Neural cell (in vitro differentiated cells): ENCODE data around the gene FOLR3. TPM values are rescaled to one million over a fixed set of nuclear protein-coding genes. Genes with fewer than 3 reads are reported as not detected.

Experiments used
- H2AFZ ChIP-seq: fragments of 200-600, 300-800 bp; sonication (generic), shearing (Covaris generic); 2 replicates; pipeline ENCODE4 v1.6.0; 2014; ENCODE audit warnings: low read depth, mild to moderate bottlenecking, antibody characterized with exemption, low read length, moderate library complexity
- H3F3A ChIP-seq: fragments of 200-600 bp; shearing (Covaris generic); 2 replicates; pipeline ENCODE4 v1.6.1; 2016; ENCODE audit warnings: mild to moderate bottlenecking, moderate library complexity, mixed read lengths, antibody characterized with exemption, low read length; ENCODE audit not compliant: insufficient read depth, poor library complexity, severe bottlenecking
- H3K27ac ChIP-seq: fragments of 200-600, 300-800 bp; sonication (generic), shearing (Covaris generic); 2 replicates; pipeline ENCODE4 v1.5.1; 2014; ENCODE audit warnings: mild to moderate bottlenecking, low read length, moderate library complexity
- H3K27me3 ChIP-seq: fragments of 300-800, 200-600 bp; sonication (generic), shearing (Covaris generic); 2 replicates; pipeline ENCODE4 v1.6.0; 2014; ENCODE audit warnings: mild to moderate bottlenecking, low read depth, low read length, moderate library complexity; ENCODE audit not compliant: insufficient read depth
- H3K36me3 ChIP-seq: fragments of 300-800, 200-600 bp; sonication (generic), shearing (Covaris generic); 2 replicates; pipeline ENCODE4 v1.5.1; 2014; ENCODE audit warnings: mild to moderate bottlenecking, antibody characterized with exemption, low read length, moderate library complexity; ENCODE audit not compliant: insufficient read depth
- H3K4me2 ChIP-seq: fragments of 300-800, 200-600 bp; sonication (generic), shearing (Covaris generic); 2 replicates; pipeline ENCODE4 v1.6.0; 2014; ENCODE audit warnings: mild to moderate bottlenecking, low read length
- H3K4me3 ChIP-seq: fragments of 300-800, 200-600 bp; sonication (generic), shearing (Covaris generic); 2 replicates; pipeline ENCODE4 v1.5.1; 2014; ENCODE audit warnings: mild to moderate bottlenecking, low read length, moderate library complexity
- H3K79me2 ChIP-seq: fragments of 200-600 bp; shearing (Covaris generic); replicated peaks from 2 replicates; pipeline ENCODE4 v1.6.0; 2014; ENCODE audit warnings: mild to moderate bottlenecking, low read length, moderate library complexity; ENCODE audit not compliant: insufficient read depth
- H3K9ac ChIP-seq: fragments of 300-800, 200-600 bp; sonication (generic), shearing (Covaris generic); 2 replicates; pipeline ENCODE4 v1.6.1; 2016; ENCODE audit warnings: mild to moderate bottlenecking, low read length, mixed read lengths
- H3K9me2 ChIP-seq: fragments of 200-600 bp; shearing (Covaris generic); 2 replicates; pipeline ENCODE4 v1.6.1; 2016; ENCODE audit warnings: mild to moderate bottlenecking, low read length, mixed read lengths; ENCODE audit not compliant: insufficient read depth
- H3K9me3 ChIP-seq: fragments of 200-600, 300-800 bp; sonication (generic), shearing (Covaris generic); 2 replicates; pipeline ENCODE4 v1.6.1; 2016; ENCODE audit warnings: mild to moderate bottlenecking, mixed run types, low read length, moderate library complexity, mixed read lengths
- H4K20me1 ChIP-seq: fragments of 200-600 bp; shearing (Covaris generic); 2 replicates; pipeline ENCODE4 v1.6.1; 2016; ENCODE audit warnings: mild to moderate bottlenecking, mixed run types; ENCODE audit not compliant: insufficient read depth
- EP300 ChIP-seq: fragments of 450-650 bp; conservative IDR thresholded peaks from 2 replicates; pipeline ENCODE4 v1.6.1; 2014; ENCODE audit warnings: antibody characterized with exemption, mild to moderate bottlenecking, moderate library complexity; ENCODE audit not compliant: poor library complexity, severe bottlenecking
- EZH2 ChIP-seq: fragments of 200-600, 300-800 bp; shearing (Covaris generic), sonication (generic); IDR thresholded peaks from 2 replicates; pipeline ENCODE4 v1.6.1; 2014; ENCODE audit warnings: antibody characterized with exemption, low read length, borderline replicate concordance, mild to moderate bottlenecking; ENCODE audit not compliant: insufficient read depth, poor library complexity, severe bottlenecking
- MXI1 ChIP-seq: fragments of 450-650 bp; conservative IDR thresholded peaks from 2 replicates; pipeline ENCODE4 v1.6.1; 2014; ENCODE audit warnings: antibody characterized with exemption, mild to moderate bottlenecking; ENCODE audit not compliant: poor library complexity, severe bottlenecking
- POLR2AphosphoS5 ChIP-seq: IDR thresholded peaks from 2 replicates; pipeline ENCODE4 v1.6.1; 2012
- RAD21 ChIP-seq: fragments of 450-650 bp; conservative IDR thresholded peaks from 2 replicates; pipeline ENCODE4 v1.6.1; 2014; ENCODE audit warnings: antibody characterized with exemption, mild to moderate bottlenecking, moderate library complexity
- SMC3 ChIP-seq: fragments of 450-650 bp; conservative IDR thresholded peaks from 2 replicates; pipeline ENCODE4 v1.6.1; 2014; ENCODE audit warnings: antibody characterized with exemption, mild to moderate bottlenecking, moderate library complexity; ENCODE audit not compliant: poor library complexity
- TAF1 ChIP-seq: IDR thresholded peaks from 2 replicates; pipeline ENCODE4 v1.6.1; 2012; ENCODE audit warnings: low read depth
- polyA plus RNA-seq: library from polyadenylated mRNA; depleted of rRNA; stranded (reverse); fragments of >200 nt; gene quantifications from 2 replicates; pipeline ENCODE4 v1.2.3, GENCODE V29; 2014
- TF ChIP-seq, protein P1 (sequence below): IDR thresholded peaks from 2 replicates; pipeline ENCODE4 v1.6.1; 2012; ENCODE audit warnings: borderline replicate concordance
- TF ChIP-seq, protein P2 (sequence below): fragments of 450-650 bp; IDR thresholded peaks from 2 replicates; pipeline ENCODE4 v1.5.1; 2014; ENCODE audit warnings: antibody characterized with exemption, mild to moderate bottlenecking, moderate library complexity; ENCODE audit not compliant: poor library complexity, severe bottlenecking

The FOLR3 gene
- polyA plus RNA-seq, 1 donor from 2014 or later: not detected

DNA sequence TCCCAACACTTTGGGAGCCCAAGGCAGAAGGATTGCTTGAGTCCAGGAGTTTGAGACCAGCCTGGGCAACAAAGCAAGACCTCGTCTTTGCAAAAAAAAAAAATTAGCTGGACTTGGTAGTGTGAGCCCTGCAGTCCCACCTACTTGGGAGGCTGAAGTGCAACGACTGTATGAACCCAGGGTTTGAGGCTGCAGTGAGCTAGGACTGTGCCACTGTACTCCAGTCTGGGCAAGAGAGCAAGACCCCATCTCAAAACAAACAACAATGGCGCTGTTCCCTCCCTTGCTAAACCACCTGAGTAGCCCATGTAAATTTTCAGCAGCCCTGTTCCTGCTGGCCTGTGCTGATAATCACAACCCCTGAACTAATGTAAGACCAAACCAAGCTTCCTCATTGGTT is 35.5 kb upstream of the FOLR3 start:
- no peak overlapping the region for H3K4me3 ChIP-seq
- H3K9me3 ChIP-seq: no peaks in the 10 kb centered on the region
- H2AFZ ChIP-seq: no peak overlapping the region
- H3K4me2 ChIP-seq: no peak overlapping the region
- TF ChIP-seq, protein P1, sequence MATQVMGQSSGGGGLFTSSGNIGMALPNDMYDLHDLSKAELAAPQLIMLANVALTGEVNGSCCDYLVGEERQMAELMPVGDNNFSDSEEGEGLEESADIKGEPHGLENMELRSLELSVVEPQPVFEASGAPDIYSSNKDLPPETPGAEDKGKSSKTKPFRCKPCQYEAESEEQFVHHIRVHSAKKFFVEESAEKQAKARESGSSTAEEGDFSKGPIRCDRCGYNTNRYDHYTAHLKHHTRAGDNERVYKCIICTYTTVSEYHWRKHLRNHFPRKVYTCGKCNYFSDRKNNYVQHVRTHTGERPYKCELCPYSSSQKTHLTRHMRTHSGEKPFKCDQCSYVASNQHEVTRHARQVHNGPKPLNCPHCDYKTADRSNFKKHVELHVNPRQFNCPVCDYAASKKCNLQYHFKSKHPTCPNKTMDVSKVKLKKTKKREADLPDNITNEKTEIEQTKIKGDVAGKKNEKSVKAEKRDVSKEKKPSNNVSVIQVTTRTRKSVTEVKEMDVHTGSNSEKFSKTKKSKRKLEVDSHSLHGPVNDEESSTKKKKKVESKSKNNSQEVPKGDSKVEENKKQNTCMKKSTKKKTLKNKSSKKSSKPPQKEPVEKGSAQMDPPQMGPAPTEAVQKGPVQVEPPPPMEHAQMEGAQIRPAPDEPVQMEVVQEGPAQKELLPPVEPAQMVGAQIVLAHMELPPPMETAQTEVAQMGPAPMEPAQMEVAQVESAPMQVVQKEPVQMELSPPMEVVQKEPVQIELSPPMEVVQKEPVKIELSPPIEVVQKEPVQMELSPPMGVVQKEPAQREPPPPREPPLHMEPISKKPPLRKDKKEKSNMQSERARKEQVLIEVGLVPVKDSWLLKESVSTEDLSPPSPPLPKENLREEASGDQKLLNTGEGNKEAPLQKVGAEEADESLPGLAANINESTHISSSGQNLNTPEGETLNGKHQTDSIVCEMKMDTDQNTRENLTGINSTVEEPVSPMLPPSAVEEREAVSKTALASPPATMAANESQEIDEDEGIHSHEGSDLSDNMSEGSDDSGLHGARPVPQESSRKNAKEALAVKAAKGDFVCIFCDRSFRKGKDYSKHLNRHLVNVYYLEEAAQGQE: no peak
- TF ChIP-seq, protein P2, sequence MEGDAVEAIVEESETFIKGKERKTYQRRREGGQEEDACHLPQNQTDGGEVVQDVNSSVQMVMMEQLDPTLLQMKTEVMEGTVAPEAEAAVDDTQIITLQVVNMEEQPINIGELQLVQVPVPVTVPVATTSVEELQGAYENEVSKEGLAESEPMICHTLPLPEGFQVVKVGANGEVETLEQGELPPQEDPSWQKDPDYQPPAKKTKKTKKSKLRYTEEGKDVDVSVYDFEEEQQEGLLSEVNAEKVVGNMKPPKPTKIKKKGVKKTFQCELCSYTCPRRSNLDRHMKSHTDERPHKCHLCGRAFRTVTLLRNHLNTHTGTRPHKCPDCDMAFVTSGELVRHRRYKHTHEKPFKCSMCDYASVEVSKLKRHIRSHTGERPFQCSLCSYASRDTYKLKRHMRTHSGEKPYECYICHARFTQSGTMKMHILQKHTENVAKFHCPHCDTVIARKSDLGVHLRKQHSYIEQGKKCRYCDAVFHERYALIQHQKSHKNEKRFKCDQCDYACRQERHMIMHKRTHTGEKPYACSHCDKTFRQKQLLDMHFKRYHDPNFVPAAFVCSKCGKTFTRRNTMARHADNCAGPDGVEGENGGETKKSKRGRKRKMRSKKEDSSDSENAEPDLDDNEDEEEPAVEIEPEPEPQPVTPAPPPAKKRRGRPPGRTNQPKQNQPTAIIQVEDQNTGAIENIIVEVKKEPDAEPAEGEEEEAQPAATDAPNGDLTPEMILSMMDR: no peak
- TF ChIP-seq EP300: no peak
- no peak for TF ChIP-seq POLR2AphosphoS5
- no peak for TF ChIP-seq RAD21
- TF ChIP-seq TAF1: no peak
- no peak for TF ChIP-seq MXI1
- no peak for TF ChIP-seq SMC3
- TF ChIP-seq EZH2: no peak
- no peaks in the 10 kb centered on the region for H3K36me3 ChIP-seq
- peaks cover 20% of the 10 kb centered on the region for H3K79me2 ChIP-seq
- no peaks in the 10 kb centered on the region for H3F3A ChIP-seq
- H4K20me1 ChIP-seq: no peaks in the 10 kb centered on the region
- no peaks in the 10 kb centered on the region for H3K27me3 ChIP-seq
- no peak overlapping the region for H3K27ac ChIP-seq
- no peaks in the 10 kb centered on the region for H3K9me2 ChIP-seq
- no peak overlapping the region for H3K9ac ChIP-seq

DNA sequence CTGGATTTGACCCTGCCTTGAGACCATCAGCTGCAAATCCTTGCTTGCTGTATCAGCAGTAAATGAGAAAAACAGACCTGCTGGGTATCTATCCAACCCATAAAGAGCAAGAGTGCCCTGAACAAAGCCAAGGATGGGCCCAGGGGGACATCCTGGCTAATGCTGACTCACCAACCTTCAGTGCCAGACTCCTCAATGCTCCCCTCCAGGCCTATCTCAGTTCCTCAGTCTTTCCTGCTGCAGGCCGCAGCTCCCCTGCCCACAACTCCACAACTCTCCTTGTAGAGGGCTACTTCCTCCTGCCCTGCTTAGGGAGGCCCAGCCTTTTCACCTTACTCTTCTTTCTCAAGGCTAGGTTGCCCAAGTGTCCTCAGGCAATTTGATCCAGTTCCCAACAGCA is 35.1 kb upstream of the FOLR3 start:
- H3K4me2 ChIP-seq: no peak overlapping the region
- no peak overlapping the region for H2AFZ ChIP-seq
- H3K27ac ChIP-seq: no peak overlapping the region
- H3K79me2 ChIP-seq: peaks cover 20% of the 10 kb centered on the region
- H3K9ac ChIP-seq: no peak overlapping the region
- H3K9me3 ChIP-seq: no peaks in the 10 kb centered on the region
- H4K20me1 ChIP-seq: no peaks in the 10 kb centered on the region
- H3K36me3 ChIP-seq: no peaks in the 10 kb centered on the region
- H3F3A ChIP-seq: no peaks in the 10 kb centered on the region
- H3K4me3 ChIP-seq: no peak overlapping the region
- TF ChIP-seq EZH2 (no peak), RAD21 (no peak), TAF1 (no peak), POLR2AphosphoS5 (no peak), MXI1 (no peak), SMC3 (no peak), EP300 (no peak)
- TF ChIP-seq, protein P2: no peak
- TF ChIP-seq, protein P1: no peak
- no peaks in the 10 kb centered on the region for H3K9me2 ChIP-seq
- no peaks in the 10 kb centered on the region for H3K27me3 ChIP-seq
